HG02852 (cell line): Measurements from ENCODE around the gene TNFSF13B.

Source experiments
- ATAC-seq: cut with Tn5 transposase; IDR thresholded peaks from one replicate; pipeline ENCODE4 v1.9.1; 2021; ENCODE audit warnings: mild to moderate bottlenecking, moderate library complexity; ENCODE audit not compliant: unreplicated experiment

Gene TNFSF13B

GRCh38 chr13:108342369-108343289, 73.1 kb downstream of the TNFSF13B start:
- ATAC-seq = peak; percentile 87

GRCh38 chr13:108345016-108345415, 75.5 kb downstream of the TNFSF13B start:
- ATAC-seq = no peak

GRCh38 chr13:108346376-108346775, 76.9 kb downstream of the TNFSF13B start:
- no peak for ATAC-seq

- ATAC-seq = no peak
These were observed 79.8 kb downstream of the TNFSF13B start for GRCh38 chr13:108349269-108349668.

- ATAC-seq = no peak
These were observed 81.1 kb downstream of the TNFSF13B start for GRCh38 chr13:108350579-108350978.

- no peak for ATAC-seq
These were observed 83.1 kb downstream of the TNFSF13B start for GRCh38 chr13:108352599-108352998.

GRCh38 chr13:108357228-108357627, 87.7 kb downstream of the TNFSF13B start:
- no peak for ATAC-seq
